Measurements from ENCODE around the gene TM4SF4. TPM values are rescaled to one million over a fixed set of nuclear protein-coding genes. Genes with fewer than 3 reads are reported as not detected.
A peak's percentile ranks its signal among the peaks of the same experiment; 100 is the strongest.

TM4SF4 gene
- total RNA-seq, 4 donors from 2014 or later: 0.32 TPM; not detected in 3

DNA sequence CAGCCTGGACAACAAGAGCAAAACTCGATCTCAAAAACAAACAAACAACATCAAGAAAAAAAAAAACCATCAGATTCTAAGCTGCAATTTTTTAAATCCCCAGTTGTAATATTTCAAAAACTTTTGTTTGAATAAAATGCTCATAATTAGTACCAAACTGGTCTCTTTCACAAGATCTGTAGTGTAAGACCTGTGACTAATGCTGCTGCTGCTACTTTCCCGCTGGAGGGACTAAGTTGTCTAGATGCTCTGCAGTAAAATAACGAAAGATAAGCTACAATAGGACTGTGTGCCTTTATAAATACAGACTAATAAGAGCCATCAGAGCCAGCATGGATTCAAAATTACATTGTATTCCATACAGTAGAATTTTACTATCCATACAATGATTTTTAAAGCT, 45.4 kb downstream of the TM4SF4 start:
- WGBS: 80% methylated on average over 3 of the region's 3 CpGs
- TF ChIP-seq POLR2A (IDR thresholded peaks at IDR 0.05) (no peak), EP300 (IDR thresholded peaks at IDR 0.05) (no peak), POLR2AphosphoS5 (IDR thresholded peaks at IDR 0.05) (no peak)
- TF ChIP-seq, protein P1, sequence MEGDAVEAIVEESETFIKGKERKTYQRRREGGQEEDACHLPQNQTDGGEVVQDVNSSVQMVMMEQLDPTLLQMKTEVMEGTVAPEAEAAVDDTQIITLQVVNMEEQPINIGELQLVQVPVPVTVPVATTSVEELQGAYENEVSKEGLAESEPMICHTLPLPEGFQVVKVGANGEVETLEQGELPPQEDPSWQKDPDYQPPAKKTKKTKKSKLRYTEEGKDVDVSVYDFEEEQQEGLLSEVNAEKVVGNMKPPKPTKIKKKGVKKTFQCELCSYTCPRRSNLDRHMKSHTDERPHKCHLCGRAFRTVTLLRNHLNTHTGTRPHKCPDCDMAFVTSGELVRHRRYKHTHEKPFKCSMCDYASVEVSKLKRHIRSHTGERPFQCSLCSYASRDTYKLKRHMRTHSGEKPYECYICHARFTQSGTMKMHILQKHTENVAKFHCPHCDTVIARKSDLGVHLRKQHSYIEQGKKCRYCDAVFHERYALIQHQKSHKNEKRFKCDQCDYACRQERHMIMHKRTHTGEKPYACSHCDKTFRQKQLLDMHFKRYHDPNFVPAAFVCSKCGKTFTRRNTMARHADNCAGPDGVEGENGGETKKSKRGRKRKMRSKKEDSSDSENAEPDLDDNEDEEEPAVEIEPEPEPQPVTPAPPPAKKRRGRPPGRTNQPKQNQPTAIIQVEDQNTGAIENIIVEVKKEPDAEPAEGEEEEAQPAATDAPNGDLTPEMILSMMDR (IDR thresholded peaks at IDR 0.05): no peak
- Histone ChIP-seq H3K4me3 (no peak overlapping the region), H3K9me3 (no peaks in the 10 kb centered on the region), H3K36me3 (peaks cover 50% of the 10 kb centered on the region), H3K27ac (no peak overlapping the region), H3K4me1 (no peaks in the 10 kb centered on the region), H3K27me3 (no peaks in the 10 kb centered on the region)
- DNase-seq (ENCODE audit: low spot score in 2 of 2): no peak

DNA sequence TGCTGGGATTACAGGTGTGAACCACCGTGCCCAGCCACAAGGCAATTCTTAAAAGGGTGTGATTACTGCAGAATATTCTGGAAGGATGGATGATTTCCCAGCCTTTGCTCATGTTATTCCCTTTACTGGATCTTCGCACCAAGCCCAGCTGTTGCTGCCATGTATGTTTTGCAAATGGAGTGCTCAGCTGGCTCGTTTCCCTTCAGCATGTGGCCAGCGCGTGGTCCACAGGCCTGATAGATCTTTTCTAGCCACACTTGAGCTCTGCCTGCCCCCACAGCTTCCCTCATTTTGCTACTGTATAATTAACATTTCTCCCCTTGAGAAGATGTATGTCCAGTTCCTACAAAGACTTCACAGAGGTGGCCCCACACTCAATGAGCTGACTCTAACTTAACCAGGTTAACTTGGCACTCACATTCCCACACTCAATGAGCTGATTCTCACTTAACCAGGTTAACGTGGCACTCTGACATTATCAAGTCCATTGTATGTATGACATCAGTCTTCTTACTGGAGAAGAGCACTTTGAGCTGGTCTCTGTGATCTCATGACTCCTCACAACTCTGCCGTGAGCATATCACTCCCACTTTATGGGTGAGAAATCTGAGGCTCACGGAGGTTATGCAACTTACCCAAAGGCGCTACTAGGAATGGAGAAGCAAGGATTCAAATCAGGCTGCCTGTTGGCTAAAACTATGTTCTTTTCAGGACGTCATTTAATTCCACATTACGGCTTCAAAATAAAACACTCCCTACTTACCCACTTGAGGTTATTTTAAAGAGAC, 49.2 kb downstream of the TM4SF4 start:
- TF ChIP-seq, protein P1 (IDR thresholded peaks at IDR 0.05): no peak
- TF ChIP-seq POLR2A (IDR thresholded peaks at IDR 0.05) (no peak), POLR2AphosphoS5 (IDR thresholded peaks at IDR 0.05) (no peak), EP300 (IDR thresholded peaks at IDR 0.05) (no peak)
- WGBS: 79% methylated on average over 11 of the region's 11 CpGs
- no peak for DNase-seq (ENCODE audit: low spot score in 2 of 2)
- Histone ChIP-seq H3K4me1 (peaks cover 15% of the 10 kb centered on the region), H3K27me3 (no peaks in the 10 kb centered on the region), H3K9me3 (no peaks in the 10 kb centered on the region), H3K36me3 (peaks cover 57% of the 10 kb centered on the region), H3K4me3 (no peak overlapping the region), H3K27ac (no peak overlapping the region)

DNA sequence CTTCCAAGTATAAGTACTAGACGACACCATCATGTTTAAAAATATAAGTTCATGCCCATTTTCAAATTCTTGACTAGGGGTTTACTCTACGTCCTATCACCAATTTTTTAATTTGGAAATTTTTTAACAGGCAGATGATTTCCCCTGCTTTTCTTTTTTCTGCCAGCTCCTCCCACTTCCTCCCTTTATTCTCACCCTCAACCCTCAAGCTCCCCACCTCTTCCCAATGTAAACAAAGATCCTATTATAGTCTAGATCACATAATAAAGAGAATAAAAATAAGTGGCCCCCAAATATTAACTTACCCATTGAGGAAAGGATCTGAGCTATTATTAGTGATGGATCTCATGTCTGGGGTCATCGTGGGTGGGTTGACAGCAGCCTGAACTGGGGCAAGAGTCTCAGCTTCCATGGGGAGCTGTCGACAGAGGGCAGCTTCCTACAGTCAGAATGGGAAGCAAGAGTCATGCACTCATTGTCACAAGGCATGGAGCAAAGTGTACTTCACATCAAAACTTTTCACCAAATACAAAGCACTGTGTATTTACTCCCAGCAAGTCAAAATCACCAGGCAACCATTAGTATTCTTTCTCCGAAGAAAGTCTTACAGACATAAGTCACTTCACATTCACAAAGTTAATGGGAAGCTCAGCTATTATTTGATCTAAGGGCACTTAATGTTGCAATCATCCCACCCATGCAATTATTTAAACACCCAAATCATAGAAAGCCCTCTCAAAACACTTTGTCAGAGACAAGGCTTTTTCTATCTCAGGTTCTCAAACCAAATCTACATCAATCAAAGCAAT, 53.2 kb downstream of the TM4SF4 start:
- no peak for DNase-seq (ENCODE audit: low spot score in 2 of 2)
- Histone ChIP-seq H3K4me3 (no peak overlapping the region), H3K36me3 (peaks cover 31% of the 10 kb centered on the region), H3K27me3 (no peaks in the 10 kb centered on the region), H3K27ac (peak overlapping the region; percentile 56), H3K9me3 (no peaks in the 10 kb centered on the region), H3K4me1 (peaks cover 29% of the 10 kb centered on the region)
- TF ChIP-seq POLR2AphosphoS5 (IDR thresholded peaks at IDR 0.05) (no peak), EP300 (IDR thresholded peaks at IDR 0.05) (no peak), POLR2A (IDR thresholded peaks at IDR 0.05) (no peak)
- TF ChIP-seq, protein P1 (IDR thresholded peaks at IDR 0.05): no peak
- WGBS: 66% methylated on average over 5 of the region's 5 CpGs

DNA sequence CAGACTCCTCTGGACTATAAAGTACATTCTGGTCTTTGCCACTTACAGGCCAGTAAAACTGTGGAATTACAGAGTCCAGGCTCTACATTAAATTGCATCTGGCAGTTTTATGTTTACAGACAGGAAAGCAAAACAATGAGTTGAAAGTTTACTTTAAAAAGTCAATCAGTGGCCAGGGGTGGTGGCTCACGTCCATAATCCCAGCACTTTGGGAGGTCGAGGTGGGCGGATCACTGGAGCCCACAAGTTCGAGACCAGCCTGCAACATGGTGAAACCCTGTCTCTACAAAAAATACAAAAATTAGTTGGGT, 53.8 kb downstream of the TM4SF4 start:
- no peak for DNase-seq (ENCODE audit: low spot score in 2 of 2)
- 72% methylated on average over 4 of the region's 4 CpGs for WGBS
- Histone ChIP-seq H3K4me1 (peaks cover 33% of the 10 kb centered on the region), H3K27me3 (no peaks in the 10 kb centered on the region), H3K9me3 (no peaks in the 10 kb centered on the region), H3K4me3 (no peak overlapping the region), H3K27ac (peak overlapping the region; percentile 52), H3K36me3 (peaks cover 25% of the 10 kb centered on the region)
- TF ChIP-seq POLR2A (IDR thresholded peaks at IDR 0.05): no peak
- TF ChIP-seq, protein P1 (IDR thresholded peaks at IDR 0.05): no peak

DNA sequence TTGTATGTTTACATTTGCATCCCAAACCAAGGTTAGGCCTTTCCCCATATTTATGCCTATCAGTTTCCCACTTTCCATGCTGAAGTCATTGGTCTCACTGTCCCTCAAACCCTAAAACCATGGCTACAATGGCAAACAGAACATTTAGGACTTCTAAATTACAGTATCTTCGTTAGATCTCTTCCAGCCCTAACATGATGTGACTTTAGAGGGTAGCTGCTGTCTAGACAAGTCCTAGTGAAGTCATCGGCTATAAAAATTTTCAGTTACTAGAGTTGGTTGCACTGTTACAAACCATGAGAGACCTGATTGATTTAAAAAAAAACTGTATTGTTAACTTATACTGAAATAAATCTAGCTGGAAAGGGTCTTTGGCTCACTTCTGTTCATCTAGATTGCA, 54.6 kb downstream of the TM4SF4 start:
- Histone ChIP-seq H3K4me1 (peaks cover 33% of the 10 kb centered on the region), H3K36me3 (peaks cover 17% of the 10 kb centered on the region), H3K27ac (peak overlapping the region; percentile 52), H3K9me3 (no peaks in the 10 kb centered on the region), H3K4me3 (no peak overlapping the region), H3K27me3 (no peaks in the 10 kb centered on the region)
- TF ChIP-seq EP300 (IDR thresholded peaks at IDR 0.05) (no peak), POLR2AphosphoS5 (IDR thresholded peaks at IDR 0.05) (no peak), POLR2A (IDR thresholded peaks at IDR 0.05) (no peak)
- TF ChIP-seq, protein P1 (IDR thresholded peaks at IDR 0.05): no peak
- WGBS: 42% methylated on average over 2 of the region's 2 CpGs
- DNase-seq (ENCODE audit: low spot score in 2 of 2): no peak

All from suprapubic skin (tissue), 4 donors.